PFSK-1 (cell line): Measurements from ENCODE around the gene PLEKHH1.

Experiments
- FOXP2 ChIP-seq: optimal IDR thresholded peaks from 2 replicates; pipeline ENCODE3; 2011; ENCODE audit warnings: borderline replicate concordance, control low read depth, inconsistent platforms; ENCODE audit not compliant: insufficient read depth; ENCODE audit errors: extremely low read length, extremely low read depth
- POLR2AphosphoS5 ChIP-seq: IDR thresholded peaks from 2 replicates; pipeline ENCODE4 v1.6.1; 2012; ENCODE audit warnings: low read depth, mild to moderate bottlenecking, control low read depth, low read length, moderate library complexity
- REST ChIP-seq, 2 experiments: IDR thresholded peaks; 2 replicates each; pipeline versions ENCODE4 v1.6.1 to v1.8.0; 2011 to 2012; ENCODE audit warnings: low read depth in 2 of 2, low read length in 2 of 2, control low read depth in 1 of 2, inconsistent platforms in 1 of 2, mild to moderate bottlenecking in 1 of 2, moderate library complexity in 1 of 2; ENCODE audit not compliant: insufficient read depth in 1 of 2
- SIN3A ChIP-seq: IDR thresholded peaks from 2 replicates; pipeline ENCODE4 v1.6.1; 2012; ENCODE audit warnings: mild to moderate bottlenecking, low read length, moderate library complexity, borderline replicate concordance; ENCODE audit not compliant: insufficient read depth
- TAF1 ChIP-seq: IDR thresholded peaks from 2 replicates; pipeline ENCODE4 v1.6.1; 2012; ENCODE audit warnings: low read length, control low read depth, borderline replicate concordance; ENCODE audit not compliant: insufficient read depth

The PLEKHH1 gene

GRCh38 chr14:67562025-67562775, 29.1 kb downstream of the PLEKHH1 start:
- TF ChIP-seq POLR2AphosphoS5 (no peak), SIN3A (no peak), TAF1 (no peak), REST (IDR thresholded peaks at IDR 0.05; ENCODE audit: insufficient read depth in 1 of 2, low read depth in 2 of 2, low read length in 2 of 2) (no peak), FOXP2 (no peak)

- TF ChIP-seq FOXP2: no peak
- TF ChIP-seq REST (IDR thresholded peaks at IDR 0.05; ENCODE audit: insufficient read depth in 1 of 2, low read depth in 2 of 2, low read length in 2 of 2): no peak
- no peak for TF ChIP-seq POLR2AphosphoS5
Measured at GRCh38 chr14:67562776-67563150, 29.7 kb downstream of the PLEKHH1 start.

GRCh38 chr14:67564236-67564635, 31.1 kb downstream of the PLEKHH1 start:
- TF ChIP-seq TAF1: no peak
- no peak for TF ChIP-seq FOXP2
- no peak for TF ChIP-seq REST (IDR thresholded peaks at IDR 0.05; ENCODE audit: insufficient read depth in 1 of 2, low read depth in 2 of 2, low read length in 2 of 2)
- TF ChIP-seq POLR2AphosphoS5: no peak
- TF ChIP-seq SIN3A: no peak

- no peak for TF ChIP-seq REST (IDR thresholded peaks at IDR 0.05; ENCODE audit: insufficient read depth in 1 of 2, low read depth in 2 of 2, low read length in 2 of 2)
- TF ChIP-seq TAF1: no peak
- no peak for TF ChIP-seq POLR2AphosphoS5
- no peak for TF ChIP-seq FOXP2
- no peak for TF ChIP-seq SIN3A
Measured at GRCh38 chr14:67566908-67567307, 33.8 kb downstream of the PLEKHH1 start.

- TF ChIP-seq REST (IDR thresholded peaks at IDR 0.05; ENCODE audit: insufficient read depth in 1 of 2, low read depth in 2 of 2, low read length in 2 of 2) (no peak), POLR2AphosphoS5 (no peak), SIN3A (no peak), TAF1 (no peak), FOXP2 (no peak)
Measured at GRCh38 chr14:67567654-67568053, 34.6 kb downstream of the PLEKHH1 start.
